Spleen (tissue), 7 donors: ENCODE data around the gene KIF21A.

Source experiments
- POLR2A ChIP-seq, 3 donors: fragments of 450-650 bp; IDR thresholded peaks; one replicate each; pipeline ENCODE4 v1.5.1; 2017; ENCODE audit warnings: antibody characterized with exemption in 3 of 3, mild to moderate bottlenecking in 1 of 3
- POLR2AphosphoS5 ChIP-seq, 3 donors: sonication (generic); formaldehyde crosslinking; IDR thresholded peaks; one replicate each; pipeline ENCODE4 v1.5.1; 2017; ENCODE audit warnings: antibody characterized with exemption in 3 of 3
- TF ChIP-seq, protein P1 (sequence below), 11 experiments: fragments of 200-600 bp in 7 of 11; fragments of 450-650 bp in 4 of 11; sonication (generic) in 4 of 11; IDR thresholded peaks in 8 of 11; conservative IDR thresholded peaks in 3 of 11; 1 replicate in 7 of 11; 2 replicates in 4 of 11; pipeline versions ENCODE4 v1.4.0 to v1.8.0; 2016 to 2021; ENCODE audit warnings: antibody characterized with exemption in 11 of 11, inconsistent platforms in 4 of 11, mild to moderate bottlenecking in 1 of 11
- donor health status: DM: no; HTN: no; CAD: no; lungs with moderate emphysema.
- donor health status: DM: no; HTN: no; CAD: no.
- donor health status: DM: no; HTN: no; CAD: no.

DNA sequence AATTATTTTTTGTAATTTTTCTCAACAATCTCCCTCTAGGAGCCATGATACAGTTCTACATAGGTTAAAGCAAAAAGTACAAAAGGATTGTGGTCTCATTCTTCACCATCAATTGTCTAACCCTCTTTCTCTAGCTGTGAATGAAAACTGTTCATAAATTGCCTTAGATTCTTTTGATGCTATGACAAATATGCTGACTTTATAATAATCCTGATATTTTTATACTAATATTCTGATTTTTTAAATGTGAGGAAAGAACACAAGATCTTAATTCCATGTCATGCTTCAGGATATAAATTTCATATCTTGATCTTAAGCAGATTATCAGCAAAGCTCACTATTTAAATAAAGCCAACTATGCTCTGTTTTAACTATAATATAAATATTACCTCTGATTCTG, 75.4 kb downstream of the KIF21A start:
- TF ChIP-seq, protein P1, sequence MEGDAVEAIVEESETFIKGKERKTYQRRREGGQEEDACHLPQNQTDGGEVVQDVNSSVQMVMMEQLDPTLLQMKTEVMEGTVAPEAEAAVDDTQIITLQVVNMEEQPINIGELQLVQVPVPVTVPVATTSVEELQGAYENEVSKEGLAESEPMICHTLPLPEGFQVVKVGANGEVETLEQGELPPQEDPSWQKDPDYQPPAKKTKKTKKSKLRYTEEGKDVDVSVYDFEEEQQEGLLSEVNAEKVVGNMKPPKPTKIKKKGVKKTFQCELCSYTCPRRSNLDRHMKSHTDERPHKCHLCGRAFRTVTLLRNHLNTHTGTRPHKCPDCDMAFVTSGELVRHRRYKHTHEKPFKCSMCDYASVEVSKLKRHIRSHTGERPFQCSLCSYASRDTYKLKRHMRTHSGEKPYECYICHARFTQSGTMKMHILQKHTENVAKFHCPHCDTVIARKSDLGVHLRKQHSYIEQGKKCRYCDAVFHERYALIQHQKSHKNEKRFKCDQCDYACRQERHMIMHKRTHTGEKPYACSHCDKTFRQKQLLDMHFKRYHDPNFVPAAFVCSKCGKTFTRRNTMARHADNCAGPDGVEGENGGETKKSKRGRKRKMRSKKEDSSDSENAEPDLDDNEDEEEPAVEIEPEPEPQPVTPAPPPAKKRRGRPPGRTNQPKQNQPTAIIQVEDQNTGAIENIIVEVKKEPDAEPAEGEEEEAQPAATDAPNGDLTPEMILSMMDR (IDR thresholded peaks at IDR 0.05 in 8 of 11, conservative IDR thresholded peaks at IDR 0.05 in 3 of 11): no peak
- TF ChIP-seq POLR2A (IDR thresholded peaks at IDR 0.05) (no peak), POLR2AphosphoS5 (IDR thresholded peaks at IDR 0.05) (no peak)
